Esophagus squamous epithelium (tissue), 5 donors: ENCODE measurements around the gene TPST1. TPM values are rescaled to one million over a fixed set of nuclear protein-coding genes. Genes with fewer than 3 reads are reported as not detected.
"Not testable (repeated sequence)": the region's sequence is repeated elsewhere in the genome, so short reads cannot be mapped to it uniquely, and the experiment has no call there.

Source experiments
- DNase-seq: peaks from one replicate; lab custom pipeline; 2025; lab: John Stamatoyannopoulos, UW
- H3K27ac ChIP-seq, 4 donors: fragments of 200-600 bp; sonication (generic); one replicate each; pipeline ENCODE4 v1.5.1; 2016 to 2019; ENCODE audit warnings: mild to moderate bottlenecking in 1 of 4
- H3K27me3 ChIP-seq, 4 donors: fragments of 200-600 bp; sonication (generic); 1 replicate in 3 of 4; 2 replicates in 1 of 4; pipeline versions ENCODE4 v1.5.1 to v1.6.0; 2017 to 2021; ENCODE audit warnings: antibody characterized with exemption in 1 of 4
- H3K36me3 ChIP-seq, 3 donors: fragments of 200-600 bp; sonication (generic); one replicate each; pipeline ENCODE4 v1.5.1; 2016 to 2019
- H3K4me1 ChIP-seq, 3 donors: fragments of 200-600 bp; sonication (generic); one replicate each; pipeline ENCODE4 v1.5.1; 2017 to 2019
- H3K4me3 ChIP-seq, 4 donors: fragments of 200-600 bp; sonication (generic); 1 replicate in 3 of 4; 2 replicates in 1 of 4; pipeline ENCODE4 v1.5.1; 2016 to 2019; ENCODE audit warnings: mild to moderate bottlenecking in 2 of 4, moderate library complexity in 1 of 4
- H3K9me3 ChIP-seq, 3 donors: fragments of 200-600 bp; sonication (generic); one replicate each; pipeline ENCODE4 v1.5.1; 2016 to 2019
- POLR2A ChIP-seq, 4 donors: fragments of 450-650 bp; IDR thresholded peaks; one replicate each; pipeline ENCODE4 v1.6.1; 2017; ENCODE audit warnings: antibody characterized with exemption in 4 of 4, mild to moderate bottlenecking in 4 of 4, moderate library complexity in 3 of 4
- WGBS, 2 donors: methylation state at CpG; one replicate each; pipeline ENCODE4 v1.1.5; 2018; 5-methylcytosine and 5-hydroxymethylcytosine counted together
- intact Hi-C: fragments of 100-400 bp; cut with DNase I; formaldehyde crosslinking; loops from one replicate; pipeline ENCODE4 v1.15.0; 2022
- small RNA-seq, 4 donors: library from RNA; depleted of rRNA; stranded (forward); fragments of <200 nt; gene quantifications; one replicate each; pipeline ENCODE3, GENCODE V24; 2016
- total RNA-seq, 4 donors: library from RNA; depleted of rRNA; stranded (reverse); fragments of >200 nt; gene quantifications; one replicate each; pipeline ENCODE4 v1.1.0, GENCODE V29; 2016
- TF ChIP-seq, protein P1 (sequence below), 6 experiments: fragments of 450-650 bp in 4 of 6; fragments of 200-600 bp in 2 of 6; sonication (generic) in 2 of 6; IDR thresholded peaks; one replicate each; pipeline ENCODE4 v1.5.1; 2016 to 2019; ENCODE audit warnings: antibody characterized with exemption in 6 of 6, mild to moderate bottlenecking in 4 of 6, moderate library complexity in 4 of 6
- donor health status: DM: yes; HTN: yes; CAD: no.

TPST1 gene
- total RNA-seq, 4 donors from 2014 or later, result 10.2 to 23.1 (median 17.1) TPM

DNA sequence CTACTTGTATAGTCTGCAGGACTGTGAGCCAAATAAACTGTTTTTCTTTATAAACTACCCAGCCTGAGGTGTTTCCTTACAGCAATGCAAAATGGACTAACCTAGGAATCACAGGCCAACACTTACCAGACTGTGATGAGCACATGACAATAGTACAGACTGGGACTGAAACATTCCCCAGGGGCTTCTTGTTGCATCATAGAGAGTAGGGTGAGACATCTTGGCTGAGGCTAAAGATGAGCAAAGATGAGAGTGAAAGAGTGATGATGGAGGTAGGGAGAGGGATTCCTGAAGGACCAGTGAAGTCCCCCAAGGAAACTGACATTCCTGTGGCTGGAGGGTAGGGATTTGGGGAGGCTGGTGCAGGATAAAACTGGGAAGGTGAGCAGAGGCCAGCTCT lies 194.4 kb downstream of the TPST1 start:
- intact Hi-C loops, result no loop called here
- DNase-seq, result no peak
- TF ChIP-seq, protein P1, sequence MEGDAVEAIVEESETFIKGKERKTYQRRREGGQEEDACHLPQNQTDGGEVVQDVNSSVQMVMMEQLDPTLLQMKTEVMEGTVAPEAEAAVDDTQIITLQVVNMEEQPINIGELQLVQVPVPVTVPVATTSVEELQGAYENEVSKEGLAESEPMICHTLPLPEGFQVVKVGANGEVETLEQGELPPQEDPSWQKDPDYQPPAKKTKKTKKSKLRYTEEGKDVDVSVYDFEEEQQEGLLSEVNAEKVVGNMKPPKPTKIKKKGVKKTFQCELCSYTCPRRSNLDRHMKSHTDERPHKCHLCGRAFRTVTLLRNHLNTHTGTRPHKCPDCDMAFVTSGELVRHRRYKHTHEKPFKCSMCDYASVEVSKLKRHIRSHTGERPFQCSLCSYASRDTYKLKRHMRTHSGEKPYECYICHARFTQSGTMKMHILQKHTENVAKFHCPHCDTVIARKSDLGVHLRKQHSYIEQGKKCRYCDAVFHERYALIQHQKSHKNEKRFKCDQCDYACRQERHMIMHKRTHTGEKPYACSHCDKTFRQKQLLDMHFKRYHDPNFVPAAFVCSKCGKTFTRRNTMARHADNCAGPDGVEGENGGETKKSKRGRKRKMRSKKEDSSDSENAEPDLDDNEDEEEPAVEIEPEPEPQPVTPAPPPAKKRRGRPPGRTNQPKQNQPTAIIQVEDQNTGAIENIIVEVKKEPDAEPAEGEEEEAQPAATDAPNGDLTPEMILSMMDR (IDR thresholded peaks at IDR 0.05), result no peak
- no peak for TF ChIP-seq POLR2A (IDR thresholded peaks at IDR 0.05)
- Histone ChIP-seq H3K4me1 (peaks cover 0 to 10% (median 0%) of the 10 kb centered on the region in 3 donors), H3K9me3 (no peaks in the 10 kb centered on the region), H3K4me3 (no peak overlapping the region), H3K27ac (no peak overlapping the region), H3K36me3 (peaks cover 0 to 37% (median 0%) of the 10 kb centered on the region in 3 donors), H3K27me3 (no peaks in the 10 kb centered on the region)

DNA sequence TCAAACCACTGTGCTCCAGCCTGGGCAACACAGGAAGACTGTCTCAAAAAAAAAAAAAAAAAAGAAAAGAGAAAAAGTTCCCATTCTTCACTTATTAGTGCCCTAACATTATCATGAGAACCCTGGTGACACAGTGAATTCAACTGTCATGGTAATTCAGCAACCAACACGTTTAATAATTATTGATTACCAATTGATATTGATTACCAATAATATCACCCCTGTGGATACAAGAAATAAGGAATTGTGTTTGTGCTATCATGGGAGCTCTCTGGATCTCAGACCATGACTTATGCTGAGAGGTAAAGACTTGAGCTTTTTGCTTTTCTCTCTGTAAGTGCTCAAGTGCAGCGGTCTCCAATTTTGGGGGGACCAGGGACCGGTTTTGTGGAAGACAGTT lies 195.3 kb downstream of the TPST1 start:
- intact Hi-C loops, result no loop called here
- Histone ChIP-seq H3K4me1 (peaks cover 0 to 7% (median 0%) of the 10 kb centered on the region in 3 donors), H3K27me3 (no peaks in the 10 kb centered on the region), H3K4me3 (no peak overlapping the region), H3K9me3 (no peaks in the 10 kb centered on the region), H3K27ac (no peak overlapping the region), H3K36me3 (peaks cover 0 to 37% (median 0%) of the 10 kb centered on the region in 3 donors)
- TF ChIP-seq, protein P1 (IDR thresholded peaks at IDR 0.05), result no peak
- no peak for TF ChIP-seq POLR2A (IDR thresholded peaks at IDR 0.05)
- DNase-seq, result no peak
- 87 to 89% methylated on average over 3 of the region's 3 CpGs for WGBS, 2 donors

DNA sequence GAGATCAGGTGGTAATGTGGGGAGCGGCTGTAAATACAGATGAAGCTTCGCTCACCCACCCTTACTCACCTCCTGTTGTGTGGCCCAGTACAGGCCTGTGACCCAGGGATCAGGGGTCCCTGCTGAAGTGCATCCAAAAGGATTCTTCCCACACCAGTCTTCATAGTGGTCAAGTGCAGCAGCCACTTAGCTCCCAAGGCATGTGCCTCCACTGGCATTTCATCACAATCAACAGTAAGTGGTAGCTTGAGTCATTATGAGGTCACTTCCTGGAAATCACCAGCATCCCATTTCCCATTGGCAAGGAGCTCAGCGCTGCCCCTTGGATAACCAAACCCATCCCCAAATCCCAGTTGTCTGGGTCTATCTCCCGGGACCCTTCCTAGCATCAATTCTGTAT lies 196.0 kb downstream of the TPST1 start:
- H3K36me3 ChIP-seq, result peaks cover 0 to 37% (median 0%) of the 10 kb centered on the region in 3 donors
- H3K27ac ChIP-seq, H3K27me3 ChIP-seq, intact Hi-C loops, H3K4me1 ChIP-seq, H3K4me3 ChIP-seq, DNase-seq, H3K9me3 ChIP-seq: not testable (repeated sequence)
- WGBS, 2 donors, result 75 to 92% methylated on average over 1 to 4 of the region's 4 CpGs

DNA sequence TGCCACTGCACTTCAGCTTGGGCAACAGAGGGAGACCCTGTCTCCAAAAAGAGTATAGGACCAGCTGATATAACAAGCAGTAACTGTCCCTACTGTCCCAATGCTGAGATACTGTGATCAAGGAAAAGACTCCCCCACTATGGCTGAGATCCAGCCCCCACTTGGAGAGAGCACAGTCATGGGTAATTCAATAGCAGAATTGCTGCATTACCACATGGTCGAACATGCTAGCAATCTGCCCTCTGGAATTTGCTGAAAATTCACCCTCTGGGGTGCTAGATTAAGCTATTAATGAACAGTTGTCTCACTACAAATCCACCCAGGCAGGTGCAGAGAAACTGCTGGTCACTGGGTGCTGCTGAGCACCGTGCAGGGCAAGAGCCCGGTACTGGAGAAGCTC lies 196.8 kb downstream of the TPST1 start:
- intact Hi-C loops, H3K9me3 ChIP-seq, H3K27me3 ChIP-seq, DNase-seq, H3K27ac ChIP-seq, H3K4me3 ChIP-seq, H3K4me1 ChIP-seq: not testable (repeated sequence)
- peaks cover 0 to 37% (median 0%) of the 10 kb centered on the region in 3 donors for H3K36me3 ChIP-seq
- WGBS, 2 donors, result 89 to 100% methylated on average over 1 to 3 of the region's 3 CpGs

DNA sequence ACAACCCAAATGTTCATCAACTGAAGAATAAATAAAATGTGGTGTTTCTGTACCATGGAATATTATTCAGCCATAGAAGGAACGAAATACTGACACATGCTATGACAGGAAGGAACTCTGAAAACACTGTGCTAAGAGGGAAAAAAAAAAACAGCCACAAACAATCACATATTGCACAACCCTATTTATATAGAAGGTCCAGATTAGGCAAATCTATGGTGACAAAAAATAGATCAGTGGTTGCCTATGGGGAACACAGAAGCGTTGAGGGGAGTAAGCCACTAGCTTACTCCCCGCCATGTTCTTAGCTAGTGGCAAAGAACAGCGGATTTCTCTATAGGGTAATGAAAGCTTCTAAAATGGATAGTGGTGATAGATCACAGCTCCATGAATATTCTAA lies 198.4 kb downstream of the TPST1 start:
- WGBS, 2 donors, result 79 to 87% methylated on average over 4 of the region's 4 CpGs
- no peak for TF ChIP-seq POLR2A (IDR thresholded peaks at IDR 0.05)
- TF ChIP-seq, protein P1 (IDR thresholded peaks at IDR 0.05), result no peak
- Histone ChIP-seq H3K36me3 (peaks cover 0 to 46% (median 0%) of the 10 kb centered on the region in 3 donors), H3K9me3 (no peaks in the 10 kb centered on the region), H3K27me3 (no peaks in the 10 kb centered on the region), H3K4me1 (no peaks in the 10 kb centered on the region), H3K4me3 (no peak overlapping the region), H3K27ac (no peak overlapping the region)
- no peak for DNase-seq
- intact Hi-C loops, result no loop called here

DNA sequence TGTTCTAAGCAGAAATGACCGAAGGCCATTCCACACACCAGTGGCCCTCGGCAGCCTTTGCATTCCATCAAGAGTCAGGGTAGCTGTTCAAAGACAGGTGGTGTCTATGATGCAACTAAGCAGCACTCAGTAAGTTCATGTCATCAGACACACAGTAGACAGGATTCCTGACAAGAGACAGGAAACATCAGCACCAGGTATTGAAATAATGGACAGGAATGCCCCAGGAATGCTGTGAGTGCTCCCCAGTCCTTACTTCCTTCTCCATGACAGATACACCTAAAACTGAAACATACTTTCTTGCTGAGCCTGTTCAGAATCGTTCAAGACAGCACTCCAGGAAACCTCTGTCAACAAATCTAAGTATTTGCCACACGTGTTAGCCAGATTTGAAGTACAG lies 204.4 kb downstream of the TPST1 start:
- DNase-seq, result no peak
- intact Hi-C loops, result no loop called here
- 57 to 63% methylated on average over 4 of the region's 4 CpGs for WGBS, 2 donors

More for the DNA sequence above, 204.4 kb downstream of the TPST1 start:
- Histone ChIP-seq H3K9me3 (no peaks in the 10 kb centered on the region), H3K36me3 (peaks cover 0 to 20% (median 0%) of the 10 kb centered on the region in 3 donors), H3K27ac (no peak overlapping the region), H3K27me3 (no peaks in the 10 kb centered on the region), H3K4me3 (no peak overlapping the region), H3K4me1 (peaks cover 9 to 14% (median 12%) of the 10 kb centered on the region in 3 donors)
- no peak for TF ChIP-seq POLR2A (IDR thresholded peaks at IDR 0.05)
- TF ChIP-seq, protein P1 (IDR thresholded peaks at IDR 0.05), result no peak

Small RNA genes within 50 kb of the gene (small RNA-seq; reads per million reads assigned to genes)
- gene RNU6-313P, result 0 reads per million in 4 donors

Other genes with a start within 250 kb of the TPST1 start
- gene GUSB, start 223.1 kb upstream of the TPST1 start, total RNA-seq, result 10 to 100 TPM; 13.6 to 30.1 (median 21.7) TPM
- 10 to 100 TPM; 32.3 to 40.7 (median 37.7) TPM for gene ASL, start 129.5 kb upstream of the TPST1 start, total RNA-seq
- 10 to 100 TPM; 18.7 to 50.4 (median 45.7) TPM for gene CRCP, start 90.5 kb upstream of the TPST1 start, total RNA-seq